ENCODE measurements around the gene BTAF1. TPM values are rescaled to one million over a fixed set of nuclear protein-coding genes. Genes with fewer than 3 reads are reported as not detected.
"Not testable (repeated sequence)": the region's sequence is repeated elsewhere in the genome, so short reads cannot be mapped to it uniquely, and the experiment has no call there.

The BTAF1 gene
- total RNA-seq, 1 donor from 2014 or later: 41.7 TPM

GRCh38 chr10:91887272-91888076 lies 36.1 kb upstream of the BTAF1 start:
- Mint-ChIP-seq H3K4me1 (peaks cover 79% of the 10 kb centered on the region), H3K36me3 (ENCODE audit: low read depth) (no peaks in the 10 kb centered on the region), H3K9me3 (no peaks in the 10 kb centered on the region), H3K27ac (ENCODE audit: unreplicated experiment) (peak overlapping the region; percentile 99), H3K4me3 (peak overlapping the region; percentile 87), H3K27me3 (ENCODE audit: low read depth) (no peaks in the 10 kb centered on the region)
- peak; percentile 87 for DNase-seq (ENCODE audit: low read depth, low spot score)
- TF ChIP-seq CTCF (conservative IDR thresholded peaks at IDR 0.05): no peak

- peaks cover 60% of the 10 kb centered on the region for H3K4me1 Mint-ChIP-seq
- H3K9me3 Mint-ChIP-seq: peaks cover 3% of the 10 kb centered on the region
- H3K4me3 Mint-ChIP-seq: peak overlapping the region; percentile 42
- TF ChIP-seq CTCF (conservative IDR thresholded peaks at IDR 0.05): no peak
- no peaks in the 10 kb centered on the region for H3K36me3 Mint-ChIP-seq (ENCODE audit: low read depth)
- no peak for DNase-seq (ENCODE audit: low read depth, low spot score)
- H3K27me3 Mint-ChIP-seq (ENCODE audit: low read depth): no peaks in the 10 kb centered on the region
- peak overlapping the region; percentile 92 for H3K27ac Mint-ChIP-seq (ENCODE audit: unreplicated experiment)
Measured at GRCh38 chr10:91891125-91892001, 32.2 kb upstream of the BTAF1 start.

- Mint-ChIP-seq H3K4me3 (no peak overlapping the region), H3K27ac (ENCODE audit: unreplicated experiment) (no peak overlapping the region), H3K27me3 (ENCODE audit: low read depth) (no peaks in the 10 kb centered on the region), H3K9me3 (peaks cover 3% of the 10 kb centered on the region), H3K4me1 (peaks cover 66% of the 10 kb centered on the region), H3K36me3 (ENCODE audit: low read depth) (no peaks in the 10 kb centered on the region)
- TF ChIP-seq CTCF (conservative IDR thresholded peaks at IDR 0.05): no peak
- DNase-seq (ENCODE audit: low read depth, low spot score): no peak
Measured at GRCh38 chr10:91893051-91893450, 30.5 kb upstream of the BTAF1 start.

GRCh38 chr10:91894261-91894685 lies 29.3 kb upstream of the BTAF1 start:
- H3K36me3 Mint-ChIP-seq (ENCODE audit: low read depth); H3K9me3 Mint-ChIP-seq; H3K27me3 Mint-ChIP-seq (ENCODE audit: low read depth); DNase-seq (ENCODE audit: low read depth, low spot score): not testable (repeated sequence)
- Mint-ChIP-seq H3K4me3 (peak overlapping the region; percentile 32), H3K4me1 (peaks cover 68% of the 10 kb centered on the region), H3K27ac (ENCODE audit: unreplicated experiment) (peak overlapping the region; percentile 87)

GRCh38 chr10:91896212-91896756 lies 27.3 kb upstream of the BTAF1 start:
- Mint-ChIP-seq H3K4me3 (peak overlapping the region; percentile 36), H3K9me3 (peaks cover 6% of the 10 kb centered on the region), H3K4me1 (peaks cover 61% of the 10 kb centered on the region), H3K27me3 (ENCODE audit: low read depth) (no peaks in the 10 kb centered on the region), H3K27ac (ENCODE audit: unreplicated experiment) (peak overlapping the region; percentile 90), H3K36me3 (ENCODE audit: low read depth) (peaks cover 6% of the 10 kb centered on the region)
- no peak for DNase-seq (ENCODE audit: low read depth, low spot score)
- TF ChIP-seq CTCF (conservative IDR thresholded peaks at IDR 0.05): no peak

Data from neural crest cell (in vitro differentiated cells).